PC-9 (cell line): ENCODE measurements around the gene GPHN. TPM values are rescaled to one million over a fixed set of nuclear protein-coding genes. Genes with fewer than 3 reads are reported as not detected.

Experiments
- BruUV-seq: library from RNA; stranded (reverse); fragments of 400-500 nt; replicated peaks from 2 replicates; lab custom pipeline; 2021; lab: Mats Ljungman, UMichigan
- CTCF ChIA-PET: fragments of 300-600 bp; sonication (Branson Sonifier 250); formaldehyde crosslinking; loops from one replicate; lab custom pipeline; 2022; ENCODE audit warnings: antibody characterized with exemption; lab: Charles Lee
- POLR2A ChIA-PET: fragments of 300-600 bp; sonication (Branson Sonifier 250); formaldehyde crosslinking; loops from one replicate; lab custom pipeline; 2022; ENCODE audit warnings: antibody characterized with exemption; ENCODE audit not compliant: unreplicated experiment; lab: Charles Lee
- DNase-seq, 2 experiments: peaks; one replicate each; pipeline versions ENCODE4 v3.0.0 to v3.0.0-alpha.2; 2015 to 2022; ENCODE audit warnings: mixed read lengths in 1 of 2
- H2AFZ ChIP-seq: fragments of 200-600 bp; sonication (generic); 2 replicates; pipeline ENCODE4 v1.8.1; 2017; ENCODE audit warnings: antibody characterized with exemption
- H3F3A ChIP-seq: fragments of 200-600 bp; sonication (generic); 2 replicates; pipeline ENCODE4 v1.8.1; 2017; ENCODE audit warnings: antibody characterized with exemption, mild to moderate bottlenecking, low read depth; ENCODE audit not compliant: insufficient read depth
- H3K27ac ChIP-seq: fragments of 200-600 bp; sonication (generic); 2 replicates; pipeline ENCODE4 v1.6.1; 2016; ENCODE audit warnings: mixed run types
- H3K27me3 ChIP-seq: fragments of 200-600 bp; sonication (generic); 2 replicates; pipeline ENCODE4 v1.6.1; 2016; ENCODE audit warnings: low read depth, mixed run types; ENCODE audit not compliant: insufficient read depth
- H3K36me3 ChIP-seq: fragments of 200-600 bp; sonication (generic); 2 replicates; pipeline ENCODE4 v1.6.1; 2016; ENCODE audit warnings: low read depth, mixed run types
- H3K4me1 ChIP-seq: fragments of 200-600 bp; sonication (generic); replicated peaks from 2 replicates; pipeline ENCODE4 v1.6.1; 2016; ENCODE audit warnings: mixed run types; ENCODE audit not compliant: insufficient read depth
- H3K4me2 ChIP-seq: fragments of 200-600 bp; sonication (generic); 2 replicates; pipeline ENCODE4 v1.6.1; 2017; ENCODE audit warnings: mixed run types
- H3K4me3 ChIP-seq: fragments of 200-600 bp; sonication (generic); 2 replicates; pipeline ENCODE4 v1.6.1; 2016; ENCODE audit warnings: mixed run types
- H3K79me2 ChIP-seq: fragments of 200-600 bp; sonication (generic); 2 replicates; pipeline ENCODE4 v1.6.1; 2017; ENCODE audit warnings: low read depth, mixed run types
- H3K9me2 ChIP-seq: fragments of 200-600 bp; sonication (generic); 2 replicates; pipeline ENCODE4 v1.8.1; 2017; ENCODE audit warnings: mild to moderate bottlenecking; ENCODE audit not compliant: insufficient read depth
- H3K9me3 ChIP-seq: fragments of 200-600 bp; sonication (generic); 2 replicates; pipeline ENCODE4 v1.8.1; 2016; ENCODE audit warnings: low read depth; ENCODE audit not compliant: insufficient read depth
- H4K20me1 ChIP-seq: fragments of 200-600 bp; sonication (generic); 2 replicates; pipeline ENCODE4 v1.8.1; 2017; ENCODE audit not compliant: insufficient read depth
- EZH2 ChIP-seq: fragments of 200-600 bp; sonication (generic); IDR thresholded peaks from 2 replicates; pipeline ENCODE4 v1.8.0; 2017; ENCODE audit warnings: antibody characterized with exemption, low read depth
- intact Hi-C: fragments of 100-400 bp; cut with micrococcal nuclease; formaldehyde crosslinking; loops from one replicate; pipeline ENCODE4 v1.10.0; 2022; ENCODE audit not compliant: unreplicated experiment
- total RNA-seq: library from RNA; stranded (reverse); gene quantifications from 2 replicates; pipeline ENCODE4 v1.2.3, GENCODE V29; 2021
- TF ChIP-seq, protein P1 (sequence below): fragments of 200-600 bp; sonication (generic); conservative IDR thresholded peaks from 2 replicates; pipeline ENCODE4 v1.6.1; 2017; ENCODE audit warnings: mixed run types, antibody characterized with exemption, mild to moderate bottlenecking, moderate library complexity

GPHN gene
- total RNA-seq, 1 experiment from 2014 or later = 18.3 TPM

- DNase-seq = no peak
- no peak for TF ChIP-seq EZH2
- TF ChIP-seq, protein P1, sequence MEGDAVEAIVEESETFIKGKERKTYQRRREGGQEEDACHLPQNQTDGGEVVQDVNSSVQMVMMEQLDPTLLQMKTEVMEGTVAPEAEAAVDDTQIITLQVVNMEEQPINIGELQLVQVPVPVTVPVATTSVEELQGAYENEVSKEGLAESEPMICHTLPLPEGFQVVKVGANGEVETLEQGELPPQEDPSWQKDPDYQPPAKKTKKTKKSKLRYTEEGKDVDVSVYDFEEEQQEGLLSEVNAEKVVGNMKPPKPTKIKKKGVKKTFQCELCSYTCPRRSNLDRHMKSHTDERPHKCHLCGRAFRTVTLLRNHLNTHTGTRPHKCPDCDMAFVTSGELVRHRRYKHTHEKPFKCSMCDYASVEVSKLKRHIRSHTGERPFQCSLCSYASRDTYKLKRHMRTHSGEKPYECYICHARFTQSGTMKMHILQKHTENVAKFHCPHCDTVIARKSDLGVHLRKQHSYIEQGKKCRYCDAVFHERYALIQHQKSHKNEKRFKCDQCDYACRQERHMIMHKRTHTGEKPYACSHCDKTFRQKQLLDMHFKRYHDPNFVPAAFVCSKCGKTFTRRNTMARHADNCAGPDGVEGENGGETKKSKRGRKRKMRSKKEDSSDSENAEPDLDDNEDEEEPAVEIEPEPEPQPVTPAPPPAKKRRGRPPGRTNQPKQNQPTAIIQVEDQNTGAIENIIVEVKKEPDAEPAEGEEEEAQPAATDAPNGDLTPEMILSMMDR = no peak
- no peaks in the 10 kb centered on the region for H3K9me2 ChIP-seq
- no peak overlapping the region for H3K4me2 ChIP-seq
- H3K36me3 ChIP-seq = no peaks in the 10 kb centered on the region
- H3K9me3 ChIP-seq = no peaks in the 10 kb centered on the region
- no TSS peak for BruUV-seq
- no peak overlapping the region for H2AFZ ChIP-seq
- no peaks in the 10 kb centered on the region for H3K4me1 ChIP-seq
- ChIA-PET POLR2A (interaction anchor here (0.6 kb wide), 1 partner anchor 273 kb away, joined by 3 read pairs; no protein-coding TSS in a partner anchor), CTCF (interaction anchor here (0.6 kb wide), 1 partner anchor 38 kb away, joined by 3 read pairs; no protein-coding TSS in a partner anchor)
- H3K27me3 ChIP-seq = no peaks in the 10 kb centered on the region
- H3K4me3 ChIP-seq = no peak overlapping the region
- H4K20me1 ChIP-seq = no peaks in the 10 kb centered on the region
- no peaks in the 10 kb centered on the region for H3F3A ChIP-seq
- no peaks in the 10 kb centered on the region for H3K79me2 ChIP-seq
- no peak overlapping the region for H3K27ac ChIP-seq
- intact Hi-C loops = no loop called here
Observed at GRCh38 chr14:66752109-66752508, 244.2 kb downstream of the GPHN start.

DNA sequence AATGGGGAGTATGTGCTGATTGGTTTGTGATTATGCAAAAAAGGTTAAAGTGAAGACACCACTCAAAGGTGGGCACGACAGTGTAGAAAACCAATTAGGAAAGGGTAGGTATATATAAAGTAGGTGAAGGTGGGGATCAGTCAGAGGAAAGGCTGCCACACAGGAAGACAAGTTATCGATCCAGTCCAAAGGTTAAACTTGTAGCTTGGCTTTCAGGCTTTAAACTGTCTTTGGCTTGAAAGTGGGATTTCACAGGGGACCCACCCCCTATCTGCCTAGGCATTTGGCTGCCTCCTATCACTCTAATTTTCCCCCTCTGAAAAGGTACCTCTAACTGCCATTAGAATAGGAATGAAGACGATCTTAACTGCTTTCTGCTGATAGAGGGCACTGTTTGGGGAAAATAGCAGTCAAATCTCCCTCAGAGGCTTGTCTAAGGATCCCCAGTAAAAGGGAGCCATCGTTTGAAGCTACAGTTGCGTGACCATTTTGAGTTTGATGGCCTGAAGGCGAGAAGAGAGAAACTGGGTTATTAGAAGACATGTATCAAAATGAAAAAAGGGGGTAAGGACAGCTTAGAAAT is 250.2 kb downstream of the GPHN start:
- Histone ChIP-seq H3K4me1 (no peaks in the 10 kb centered on the region), H3K27ac (no peak overlapping the region), H3K27me3 (no peaks in the 10 kb centered on the region), H3K79me2 (no peaks in the 10 kb centered on the region), H3K9me3 (no peaks in the 10 kb centered on the region), H4K20me1 (no peaks in the 10 kb centered on the region), H2AFZ (no peak overlapping the region), H3K4me2 (no peak overlapping the region), H3K9me2 (no peaks in the 10 kb centered on the region), H3K4me3 (no peak overlapping the region), H3K36me3 (no peaks in the 10 kb centered on the region), H3F3A (no peaks in the 10 kb centered on the region)
- CTCF ChIA-PET = no interaction called here
- intact Hi-C loops = no loop called here
- no TSS peak for BruUV-seq
- DNase-seq = no peak
- POLR2A ChIA-PET = no interaction called here
- no peak for TF ChIP-seq EZH2
- TF ChIP-seq, protein P1 = 0 out of 2 replicates have a peak, but pooled peaks have one; percentile 18

DNA sequence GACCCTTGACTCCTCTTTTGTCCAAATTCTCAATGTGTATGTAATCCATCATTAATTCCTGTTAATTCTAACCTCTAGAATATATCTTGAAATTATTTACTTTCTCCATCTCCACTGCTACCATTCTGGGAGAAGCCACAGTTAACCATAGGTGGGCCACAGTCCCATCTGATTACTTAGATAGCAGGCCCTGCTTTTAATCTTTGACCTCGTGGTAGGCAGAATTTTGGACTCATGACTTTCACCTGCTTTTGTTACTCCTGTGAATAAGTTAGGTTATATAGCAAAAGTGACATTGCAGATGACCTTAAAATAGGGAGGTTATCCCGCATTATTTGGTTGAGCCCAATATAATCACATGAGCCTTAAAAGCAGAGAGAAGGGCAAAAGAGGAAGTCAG is 264.2 kb downstream of the GPHN start:
- Histone ChIP-seq H3K4me3 (no peak overlapping the region), H3K27ac (no peak overlapping the region), H4K20me1 (no peaks in the 10 kb centered on the region), H2AFZ (no peak overlapping the region), H3K4me1 (no peaks in the 10 kb centered on the region), H3K4me2 (no peak overlapping the region), H3K27me3 (no peaks in the 10 kb centered on the region), H3K36me3 (no peaks in the 10 kb centered on the region), H3K9me2 (no peaks in the 10 kb centered on the region), H3F3A (no peaks in the 10 kb centered on the region), H3K9me3 (no peaks in the 10 kb centered on the region), H3K79me2 (no peaks in the 10 kb centered on the region)
- intact Hi-C loops = no loop called here
- no peak for TF ChIP-seq EZH2
- BruUV-seq = no TSS peak
- CTCF ChIA-PET = no interaction called here
- DNase-seq = no peak
- POLR2A ChIA-PET = no interaction called here
